ENCODE data around the gene PTPRD. TPM values are rescaled to one million over a fixed set of nuclear protein-coding genes. Genes with fewer than 3 reads are reported as not detected.

Gene PTPRD
- total RNA-seq, 1 experiment from 2014 or later = 0.02 TPM

DNA sequence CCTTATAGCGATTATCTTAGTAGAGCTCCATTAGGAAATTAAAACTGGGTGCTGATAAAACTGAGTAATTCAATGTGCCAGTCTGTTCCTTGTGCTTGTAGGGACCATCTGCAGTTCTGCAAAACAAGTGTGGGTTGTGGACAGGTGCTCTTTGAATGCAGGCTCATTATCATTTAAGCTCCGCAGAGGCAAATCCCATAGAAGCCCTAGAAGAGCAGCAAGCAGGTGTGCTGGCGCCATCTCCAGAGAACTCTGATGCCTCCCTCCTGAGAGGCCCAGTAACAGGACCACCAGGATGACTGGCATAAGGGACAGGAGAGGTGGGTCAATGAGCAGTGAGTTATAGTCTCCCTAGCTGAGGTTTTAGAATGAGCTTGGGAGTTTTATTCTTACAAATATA, 1470.8 kb downstream of the PTPRD start:
- Histone ChIP-seq H2AFZ (ENCODE audit: low read depth, low read length, poor library complexity, severe bottlenecking) (no peak overlapping the region), H3K4me3 (replicated peaks in 1 of 2; ENCODE audit: low read depth in 1 of 2, low read length in 2 of 2) (no peak overlapping the region), H3K9me2 (ENCODE audit: insufficient read depth) (no peaks in the 10 kb centered on the region), H3K9me3 (ENCODE audit: control insufficient read depth in 1 of 2, insufficient read depth in 1 of 2, low read depth in 1 of 2, low read length in 2 of 2) (peaks cover 3 to 9% of the 10 kb centered on the region in 2 experiments; a peak in 2 of 4 replicates), H3K9ac (ENCODE audit: low read length) (no peak overlapping the region), H3K4me2 (ENCODE audit: low read length) (no peak overlapping the region), H3K79me2 (ENCODE audit: insufficient read depth, low read length) (no peaks in the 10 kb centered on the region), H3K27me3 (ENCODE audit: insufficient read depth, low read length) (no peaks in the 10 kb centered on the region), H3K4me1 (ENCODE audit: control insufficient read depth in 1 of 2, insufficient read depth in 2 of 2, low read length in 2 of 2) (no peaks in the 10 kb centered on the region), H3K36me3 (ENCODE audit: control insufficient read depth in 1 of 2, insufficient read depth in 2 of 2, low read length in 2 of 2) (no peaks in the 10 kb centered on the region), H4K20me1 (ENCODE audit: insufficient read depth) (no peaks in the 10 kb centered on the region), H3K27ac (ENCODE audit: low read depth, low read length) (no peak overlapping the region)
- no peak for DNase-seq (ENCODE audit: low read depth, low spot score)
- intact Hi-C loops (cut with micrococcal nuclease) = no loop called here
- no TSS peak for BruUV-seq (replicated peaks)
- ChIA-PET RAD21 (ENCODE audit: low non-redundant PET in 1 of 2, low total read pairs in 2 of 2, uncharacterized antibody in 2 of 2, unreplicated experiment in 2 of 2) (no interaction called here), CTCF (no interaction called here), POLR2A (no interaction called here)
- TF ChIP-seq, protein P1, sequence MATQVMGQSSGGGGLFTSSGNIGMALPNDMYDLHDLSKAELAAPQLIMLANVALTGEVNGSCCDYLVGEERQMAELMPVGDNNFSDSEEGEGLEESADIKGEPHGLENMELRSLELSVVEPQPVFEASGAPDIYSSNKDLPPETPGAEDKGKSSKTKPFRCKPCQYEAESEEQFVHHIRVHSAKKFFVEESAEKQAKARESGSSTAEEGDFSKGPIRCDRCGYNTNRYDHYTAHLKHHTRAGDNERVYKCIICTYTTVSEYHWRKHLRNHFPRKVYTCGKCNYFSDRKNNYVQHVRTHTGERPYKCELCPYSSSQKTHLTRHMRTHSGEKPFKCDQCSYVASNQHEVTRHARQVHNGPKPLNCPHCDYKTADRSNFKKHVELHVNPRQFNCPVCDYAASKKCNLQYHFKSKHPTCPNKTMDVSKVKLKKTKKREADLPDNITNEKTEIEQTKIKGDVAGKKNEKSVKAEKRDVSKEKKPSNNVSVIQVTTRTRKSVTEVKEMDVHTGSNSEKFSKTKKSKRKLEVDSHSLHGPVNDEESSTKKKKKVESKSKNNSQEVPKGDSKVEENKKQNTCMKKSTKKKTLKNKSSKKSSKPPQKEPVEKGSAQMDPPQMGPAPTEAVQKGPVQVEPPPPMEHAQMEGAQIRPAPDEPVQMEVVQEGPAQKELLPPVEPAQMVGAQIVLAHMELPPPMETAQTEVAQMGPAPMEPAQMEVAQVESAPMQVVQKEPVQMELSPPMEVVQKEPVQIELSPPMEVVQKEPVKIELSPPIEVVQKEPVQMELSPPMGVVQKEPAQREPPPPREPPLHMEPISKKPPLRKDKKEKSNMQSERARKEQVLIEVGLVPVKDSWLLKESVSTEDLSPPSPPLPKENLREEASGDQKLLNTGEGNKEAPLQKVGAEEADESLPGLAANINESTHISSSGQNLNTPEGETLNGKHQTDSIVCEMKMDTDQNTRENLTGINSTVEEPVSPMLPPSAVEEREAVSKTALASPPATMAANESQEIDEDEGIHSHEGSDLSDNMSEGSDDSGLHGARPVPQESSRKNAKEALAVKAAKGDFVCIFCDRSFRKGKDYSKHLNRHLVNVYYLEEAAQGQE (IDR thresholded peaks at IDR 0.05; ENCODE audit: low read depth) = no peak
- no peak for TF ChIP-seq CEBPB (IDR thresholded peaks at IDR 0.05; ENCODE audit: low read depth)
- TF ChIP-seq EZH2 (IDR thresholded peaks at IDR 0.05) = no peak
- TF ChIP-seq FOSL1 (IDR thresholded peaks at IDR 0.05; ENCODE audit: low read depth) = no peak
- no peak for TF ChIP-seq YY1 (IDR thresholded peaks at IDR 0.05; ENCODE audit: extremely low read depth, insufficient replicate concordance, low read depth, low read length)
- no peak for ATAC-seq

DNA sequence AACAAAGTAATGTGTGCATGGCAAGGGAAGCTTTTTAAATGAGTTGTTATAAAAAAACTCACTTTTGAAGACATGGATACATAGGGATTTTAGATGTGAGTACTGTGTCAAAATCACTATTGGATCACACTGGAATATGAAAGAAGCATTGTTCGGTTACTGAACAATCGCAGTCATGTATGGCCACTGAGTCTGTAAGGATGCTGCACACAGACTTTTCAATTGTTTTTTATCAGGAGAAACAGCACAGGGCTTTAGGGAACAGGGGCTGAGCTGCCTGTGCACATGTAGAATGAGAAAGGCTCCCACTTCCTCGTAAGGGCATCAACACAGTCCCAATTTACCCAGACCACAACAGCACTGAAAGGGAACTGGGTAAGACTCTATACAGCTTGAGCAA, 1479.3 kb downstream of the PTPRD start:
- no peak overlapping the region for H3K4me3 ChIP-seq (replicated peaks in 1 of 2; ENCODE audit: low read depth in 1 of 2, low read length in 2 of 2)
- H3K9ac ChIP-seq (ENCODE audit: low read length) = no peak overlapping the region
- no peaks in the 10 kb centered on the region for H3K4me1 ChIP-seq (ENCODE audit: control insufficient read depth in 1 of 2, insufficient read depth in 2 of 2, low read length in 2 of 2)
- H4K20me1 ChIP-seq (ENCODE audit: insufficient read depth) = no peaks in the 10 kb centered on the region
- TF ChIP-seq, protein P2, sequence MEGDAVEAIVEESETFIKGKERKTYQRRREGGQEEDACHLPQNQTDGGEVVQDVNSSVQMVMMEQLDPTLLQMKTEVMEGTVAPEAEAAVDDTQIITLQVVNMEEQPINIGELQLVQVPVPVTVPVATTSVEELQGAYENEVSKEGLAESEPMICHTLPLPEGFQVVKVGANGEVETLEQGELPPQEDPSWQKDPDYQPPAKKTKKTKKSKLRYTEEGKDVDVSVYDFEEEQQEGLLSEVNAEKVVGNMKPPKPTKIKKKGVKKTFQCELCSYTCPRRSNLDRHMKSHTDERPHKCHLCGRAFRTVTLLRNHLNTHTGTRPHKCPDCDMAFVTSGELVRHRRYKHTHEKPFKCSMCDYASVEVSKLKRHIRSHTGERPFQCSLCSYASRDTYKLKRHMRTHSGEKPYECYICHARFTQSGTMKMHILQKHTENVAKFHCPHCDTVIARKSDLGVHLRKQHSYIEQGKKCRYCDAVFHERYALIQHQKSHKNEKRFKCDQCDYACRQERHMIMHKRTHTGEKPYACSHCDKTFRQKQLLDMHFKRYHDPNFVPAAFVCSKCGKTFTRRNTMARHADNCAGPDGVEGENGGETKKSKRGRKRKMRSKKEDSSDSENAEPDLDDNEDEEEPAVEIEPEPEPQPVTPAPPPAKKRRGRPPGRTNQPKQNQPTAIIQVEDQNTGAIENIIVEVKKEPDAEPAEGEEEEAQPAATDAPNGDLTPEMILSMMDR (IDR thresholded peaks at IDR 0.05 in 2 of 3, conservative IDR thresholded peaks at IDR 0.05 in 1 of 3; ENCODE audit: borderline replicate concordance in 1 of 3, insufficient read depth in 1 of 3, low read depth in 2 of 3, low read length in 2 of 3) = no peak
- TF ChIP-seq, protein P3, sequence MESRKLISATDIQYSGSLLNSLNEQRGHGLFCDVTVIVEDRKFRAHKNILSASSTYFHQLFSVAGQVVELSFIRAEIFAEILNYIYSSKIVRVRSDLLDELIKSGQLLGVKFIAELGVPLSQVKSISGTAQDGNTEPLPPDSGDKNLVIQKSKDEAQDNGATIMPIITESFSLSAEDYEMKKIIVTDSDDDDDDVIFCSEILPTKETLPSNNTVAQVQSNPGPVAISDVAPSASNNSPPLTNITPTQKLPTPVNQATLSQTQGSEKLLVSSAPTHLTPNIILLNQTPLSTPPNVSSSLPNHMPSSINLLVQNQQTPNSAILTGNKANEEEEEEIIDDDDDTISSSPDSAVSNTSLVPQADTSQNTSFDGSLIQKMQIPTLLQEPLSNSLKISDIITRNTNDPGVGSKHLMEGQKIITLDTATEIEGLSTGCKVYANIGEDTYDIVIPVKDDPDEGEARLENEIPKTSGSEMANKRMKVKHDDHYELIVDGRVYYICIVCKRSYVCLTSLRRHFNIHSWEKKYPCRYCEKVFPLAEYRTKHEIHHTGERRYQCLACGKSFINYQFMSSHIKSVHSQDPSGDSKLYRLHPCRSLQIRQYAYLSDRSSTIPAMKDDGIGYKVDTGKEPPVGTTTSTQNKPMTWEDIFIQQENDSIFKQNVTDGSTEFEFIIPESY (IDR thresholded peaks at IDR 0.05; ENCODE audit: extremely low read depth, insufficient replicate concordance, low read length) = no peak
- TF ChIP-seq CBX3 (IDR thresholded peaks at IDR 0.05; ENCODE audit: low read depth) = no peak
- TF ChIP-seq ZNF274 (IDR thresholded peaks at IDR 0.05; ENCODE audit: low read depth, low read length) = no peak
- peaks cover 7 to 14% of the 10 kb centered on the region in 2 experiments; a peak in 3 of 4 replicates for H3K9me3 ChIP-seq (ENCODE audit: control insufficient read depth in 1 of 2, insufficient read depth in 1 of 2, low read depth in 1 of 2, low read length in 2 of 2)
- no TSS peak for BruUV-seq (replicated peaks)
- ChIA-PET CTCF (no interaction called here), POLR2A (no interaction called here), RAD21 (ENCODE audit: low non-redundant PET in 1 of 2, low total read pairs in 2 of 2, uncharacterized antibody in 2 of 2, unreplicated experiment in 2 of 2) (no interaction called here)
- no peaks in the 10 kb centered on the region for H3K27me3 ChIP-seq (ENCODE audit: insufficient read depth, low read length)
- H3K9me2 ChIP-seq (ENCODE audit: insufficient read depth) = no peaks in the 10 kb centered on the region
- no peak overlapping the region for H3K4me2 ChIP-seq (ENCODE audit: low read length)
- H3K27ac ChIP-seq (ENCODE audit: low read depth, low read length) = no peak overlapping the region
- intact Hi-C loops (cut with micrococcal nuclease) = no loop called here
- ATAC-seq (no peak), DNase-seq (ENCODE audit: low read depth, low spot score) (no peak)
- H3K79me2 ChIP-seq (ENCODE audit: insufficient read depth, low read length) = no peaks in the 10 kb centered on the region
- no peak overlapping the region for H2AFZ ChIP-seq (ENCODE audit: low read depth, low read length, poor library complexity, severe bottlenecking)
- H3K36me3 ChIP-seq (ENCODE audit: control insufficient read depth in 1 of 2, insufficient read depth in 2 of 2, low read length in 2 of 2) = no peaks in the 10 kb centered on the region
